Stimulated activated CD4-positive, alpha-beta T cell treated with anti-CD3 and anti-CD28 coated beads, Interleukin-1b, Interleukin-23, amount 100 ng/mL, for 24 hours (primary cell): ENCODE data around the gene PLBD2.
"Not testable (repeated sequence)": the region's sequence is repeated elsewhere in the genome, so short reads cannot be mapped to it uniquely, and the experiment has no call there.

ENCODE experiments used
- DNase-seq, 4 experiments: peaks; one replicate each; pipeline ENCODE4 v3.0.0-alpha.2; 2020; ENCODE audit warnings: low read depth in 4 of 4, low spot score in 1 of 4

The PLBD2 gene

GRCh38 chr12:113333877-113334785, 24.3 kb upstream of the PLBD2 start:
- DNase-seq, result no peak

DNA sequence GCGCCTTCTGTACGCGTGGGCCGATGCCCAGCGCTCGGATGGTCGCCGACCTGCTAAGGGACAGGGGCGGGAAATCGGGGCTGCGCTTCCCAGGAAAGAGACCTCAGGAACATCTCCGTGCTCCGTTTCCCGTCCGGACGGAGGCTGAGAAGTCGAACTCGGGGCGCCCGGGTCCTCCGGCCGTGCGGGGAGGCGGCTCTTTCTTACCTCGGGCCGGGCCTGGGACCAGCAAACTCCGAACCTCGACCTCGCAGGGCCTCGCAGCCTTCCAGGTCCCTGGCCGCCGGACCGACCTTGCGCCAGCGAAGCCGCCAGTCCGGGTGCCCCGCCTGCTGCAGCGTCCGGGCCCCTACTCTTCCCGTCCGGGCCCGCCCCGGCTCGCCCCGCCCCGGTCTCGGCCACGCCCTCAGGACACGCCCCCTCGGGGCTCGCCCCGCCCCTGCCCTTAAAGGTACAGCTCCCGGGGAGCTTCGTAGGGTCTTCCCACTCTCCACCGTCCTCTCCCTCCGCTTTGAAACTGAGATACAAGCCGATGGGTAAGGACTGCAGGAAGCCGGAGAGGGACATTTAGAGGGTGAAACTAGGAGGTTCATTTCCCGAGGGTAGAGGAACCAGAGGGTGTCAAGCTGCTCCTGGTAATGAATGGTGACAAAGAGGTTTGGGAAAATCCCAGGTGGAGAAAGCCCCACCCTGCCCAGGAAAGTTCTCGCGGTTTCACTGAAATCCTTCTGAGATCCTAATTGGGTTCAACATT, 23.4 kb upstream of the PLBD2 start, which contains the start of gene SLC8B1:
Gene SLC8B1, minus strand, starts transcription at position 324 of the 754 bp plus-strand sequence. CDS start 2,231 bp downstream, outside the sequence.
- peak; percentile 78 to 94 (median 82) for DNase-seq

DNA sequence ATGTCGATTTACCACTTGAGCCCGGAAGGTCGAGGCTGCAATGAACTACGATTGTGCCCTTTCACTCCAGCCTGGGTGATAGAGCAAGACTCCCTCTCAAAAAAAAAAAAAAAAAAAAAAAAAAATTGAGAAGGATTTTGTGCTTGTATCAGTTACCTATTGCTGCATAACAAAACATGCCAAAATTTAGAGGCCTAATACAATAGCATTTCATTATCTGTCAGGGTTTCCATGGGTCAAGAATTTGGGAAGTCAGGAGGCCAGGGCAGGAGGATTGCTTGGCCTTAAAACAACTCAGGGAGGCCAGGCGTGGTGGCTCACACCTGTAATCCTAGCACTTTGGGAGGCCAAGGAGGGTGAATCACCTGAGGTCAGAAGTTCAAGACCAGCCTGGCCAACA, 18.8 kb upstream of the PLBD2 start:
- DNase-seq, result no peak

- no peak for DNase-seq
Measured at GRCh38 chr12:113340061-113340460, 18.3 kb upstream of the PLBD2 start.

- DNase-seq, result no peak
Measured at GRCh38 chr12:113341535-113341934, 16.9 kb upstream of the PLBD2 start.

- DNase-seq, result no peak
Measured at GRCh38 chr12:113345318-113345717, 13.1 kb upstream of the PLBD2 start.

DNA sequence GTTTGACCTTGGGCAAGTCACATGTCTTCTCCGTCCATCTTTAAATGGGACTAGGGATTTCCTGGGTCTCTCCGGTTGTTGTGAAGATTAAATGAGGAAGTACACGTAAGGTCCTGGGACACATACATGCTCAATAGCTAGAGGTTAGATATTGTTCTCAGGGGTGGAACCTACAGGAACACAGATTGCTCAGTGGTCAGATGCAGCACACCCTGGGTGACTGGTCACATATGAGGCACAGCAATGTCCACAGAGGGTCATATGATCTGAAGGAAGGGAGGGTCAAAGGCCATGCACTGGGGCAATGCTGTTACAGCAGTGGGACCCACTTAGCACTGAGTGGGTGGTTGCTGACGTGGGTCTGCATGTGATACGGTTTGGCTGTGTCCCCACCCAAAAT, 12.0 kb upstream of the PLBD2 start:
- DNase-seq, result no peak

DNA sequence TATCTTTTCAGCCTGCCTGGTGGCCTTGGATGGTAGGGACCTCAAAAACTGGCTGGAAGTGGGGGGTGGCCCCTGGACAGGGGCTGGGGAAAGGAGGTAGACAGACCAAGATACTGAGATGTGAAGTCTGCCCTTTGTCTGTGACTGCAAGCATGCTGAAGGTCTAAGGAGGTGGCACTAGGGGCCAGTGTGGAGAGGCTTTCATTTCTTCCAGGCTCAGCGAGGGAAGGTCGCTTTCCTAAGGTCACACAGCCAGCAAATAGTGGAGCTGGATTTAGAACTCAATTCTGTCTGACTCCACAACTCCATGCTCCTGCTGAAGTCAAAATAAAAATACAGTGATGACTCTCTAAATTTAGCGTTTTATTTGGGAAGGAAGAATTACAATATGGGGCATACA, 11.3 kb upstream of the PLBD2 start:
- DNase-seq, result no peak

- DNase-seq, result no peak
Measured at GRCh38 chr12:113347892-113348291, 10.5 kb upstream of the PLBD2 start.

DNA sequence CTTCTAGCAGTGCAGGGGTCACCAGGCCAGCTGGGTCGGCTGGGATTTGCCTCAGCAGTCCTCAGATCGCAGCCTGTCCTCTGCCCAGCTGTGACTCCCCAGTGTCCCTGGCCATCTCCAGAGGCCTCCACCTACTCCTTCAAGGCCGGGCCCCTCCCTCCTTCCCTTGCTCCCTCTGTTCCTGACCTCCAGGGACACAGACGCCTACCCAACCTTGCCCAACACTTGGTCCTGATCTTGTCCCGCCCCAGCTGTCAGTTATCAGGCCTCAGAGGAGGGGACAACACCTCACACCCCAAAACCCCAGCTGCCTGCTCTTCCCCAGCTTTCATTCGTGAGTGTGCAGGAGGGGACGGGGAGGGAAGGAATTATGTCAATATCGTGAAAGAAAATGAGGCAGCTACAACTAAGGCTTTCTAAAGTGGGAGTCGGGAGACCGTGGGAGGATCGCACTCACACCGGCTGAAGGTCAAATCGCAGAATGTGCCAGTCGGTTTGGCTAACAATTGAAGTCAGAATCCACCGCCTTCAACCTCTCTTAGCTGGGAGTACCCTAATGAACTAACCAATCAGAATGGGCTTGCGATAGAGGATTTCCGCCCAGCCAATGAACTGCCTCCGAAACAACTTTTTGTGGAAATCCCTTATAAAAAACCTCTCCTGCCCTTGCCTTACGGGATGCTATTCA, 9.4 kb upstream of the PLBD2 start:
- DNase-seq, result no peak

GRCh38 chr12:113351089-113351488, 7.3 kb upstream of the PLBD2 start:
- DNase-seq, result no peak

- not testable (repeated sequence) for DNase-seq
Measured at GRCh38 chr12:113354192-113354591, 4.2 kb upstream of the PLBD2 start.

DNA sequence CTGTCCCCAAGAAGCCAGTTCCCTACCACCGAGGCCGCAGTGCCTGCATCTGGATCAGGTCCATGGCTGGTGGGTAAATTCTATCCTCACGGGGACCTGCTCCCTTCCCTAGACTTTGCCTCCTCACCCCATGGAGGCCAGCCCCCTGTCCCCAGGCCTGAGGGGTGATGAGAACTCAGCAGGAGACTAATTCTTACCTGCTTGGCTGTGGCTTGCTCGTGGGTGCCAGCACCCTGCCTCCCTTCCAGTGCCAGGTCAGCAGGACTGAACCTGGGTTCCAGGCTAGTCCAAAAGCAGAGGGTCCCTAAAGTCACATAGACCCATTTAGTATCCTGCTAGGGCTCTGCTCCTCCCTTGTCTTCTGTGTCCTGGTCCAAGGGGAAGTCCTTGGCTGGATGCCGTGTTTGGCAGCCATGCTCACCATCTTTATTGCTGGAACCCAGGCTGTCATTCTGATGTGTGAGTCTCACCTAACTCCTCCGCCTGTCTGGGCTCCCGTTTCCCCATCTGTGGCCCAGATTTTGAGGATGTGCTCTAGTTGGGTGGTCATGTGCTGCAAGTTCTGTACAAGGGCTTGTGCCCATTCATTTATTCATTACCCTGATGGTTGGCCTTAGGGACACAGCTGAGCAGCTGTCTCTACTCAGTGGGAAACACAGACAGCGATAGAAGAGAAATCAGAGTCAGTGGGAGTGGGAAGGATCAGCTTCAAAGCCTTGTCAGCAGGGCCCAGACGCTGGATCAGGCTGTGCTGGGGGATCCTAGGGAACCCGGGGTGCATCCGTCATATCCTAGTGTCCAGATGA, 949 bp downstream of the PLBD2 start:
- no peak for DNase-seq

DNA sequence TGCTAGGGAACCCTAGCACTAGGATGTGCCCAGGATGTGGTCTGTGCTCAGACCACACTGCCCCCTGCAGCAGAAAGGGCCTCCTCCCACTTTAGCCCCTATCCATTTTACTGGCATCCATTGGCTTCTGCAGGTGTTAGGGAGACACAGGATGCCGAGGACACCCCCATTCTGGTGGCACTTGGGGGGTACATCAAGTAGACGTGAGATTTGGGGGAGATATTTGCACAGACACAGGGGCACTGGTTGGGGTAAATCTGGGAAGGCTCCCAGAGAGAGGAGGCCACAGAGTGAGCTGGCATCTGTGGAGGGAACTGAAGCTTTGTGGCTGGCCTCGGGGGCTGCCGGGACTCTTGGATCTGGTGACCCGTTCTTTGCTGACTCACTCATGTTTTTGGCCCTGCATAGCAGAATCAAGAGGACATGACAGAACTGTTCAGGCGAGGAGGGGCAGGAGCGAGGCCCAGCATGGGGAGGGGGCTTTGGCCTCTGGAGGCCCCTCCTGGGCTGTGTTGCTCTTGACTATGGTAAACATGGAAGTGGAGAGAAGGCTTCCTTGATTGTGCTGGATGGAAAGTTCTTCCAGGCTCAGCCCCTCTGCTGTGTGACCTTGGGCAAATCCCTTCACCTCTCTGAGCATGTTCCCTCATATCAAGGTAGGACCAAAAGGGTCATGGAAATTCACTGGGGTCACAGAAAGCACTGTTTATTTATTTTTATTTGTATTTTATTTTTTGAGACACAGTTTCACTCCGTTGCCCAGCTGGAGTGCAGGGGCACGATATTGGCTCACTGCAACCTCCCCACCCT, 1.8 kb downstream of the PLBD2 start:
- DNase-seq, result no peak

GRCh38 chr12:113361574-113362370, 3.4 kb downstream of the PLBD2 start:
- DNase-seq, result no peak

DNA sequence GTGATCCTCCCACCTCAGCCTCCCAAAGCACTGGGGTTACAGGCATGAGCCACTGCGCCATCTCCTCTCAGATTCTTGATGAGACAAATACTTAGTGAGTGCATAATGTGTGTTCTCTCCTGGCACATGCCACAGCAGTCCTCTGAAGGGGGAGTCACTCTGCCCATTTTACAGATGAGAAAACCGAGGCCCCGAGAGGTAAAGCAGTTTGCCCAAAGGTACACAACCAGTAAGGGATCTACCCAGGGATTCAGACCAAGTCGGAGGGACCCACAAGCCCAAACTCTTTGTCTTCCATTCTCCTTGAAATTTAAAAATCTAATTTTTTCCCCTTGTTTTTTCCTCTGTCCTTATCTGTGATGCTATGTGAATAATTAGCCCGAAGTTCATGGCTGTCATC, 6.3 kb downstream of the PLBD2 start:
- DNase-seq, result no peak

- DNase-seq, result no peak
Measured at GRCh38 chr12:113365639-113366395, 7.4 kb downstream of the PLBD2 start.

- no peak for DNase-seq
Measured at GRCh38 chr12:113366827-113367226, 8.4 kb downstream of the PLBD2 start.
